ENCODE results near the gene ABHD15.

The ABHD15 gene

GRCh38 chr17:29589524-29590410 lies 22.9 kb upstream of the ABHD15 start, which contains the start of gene GIT1:
Gene GIT1, minus strand, starts transcription at chr17:29589648. Its CDS starts 270 bp downstream, at chr17:29589378.
- ATAC-seq (ENCODE audit: low read depth) (peak; percentile 78), DNase-seq (ENCODE audit: low spot score in 2 of 2) (peak; percentile 73 to 75)
- Mint-ChIP-seq H3K4me3 (peak within 1 kb of the TSS; percentile 91), H3K27me3 (no peaks in the 10 kb centered on the region), H3K9me3 (no peaks in the 10 kb centered on the region), H3K36me3 (no peaks in the 10 kb centered on the region), H3K4me1 (peaks cover 48% of the 10 kb centered on the region), H3K27ac (peak within 1 kb of the TSS; percentile 76)

GRCh38 chr17:29588562-29589411 lies 21.9 kb upstream of the ABHD15 start:
- peak in 1 of 2 donors; percentile 39 for DNase-seq (ENCODE audit: low spot score in 2 of 2)
- peaks cover 56% of the 10 kb centered on the region for H3K4me1 Mint-ChIP-seq
- peak overlapping the region; percentile 89 for H3K4me3 Mint-ChIP-seq
- no peaks in the 10 kb centered on the region for H3K36me3 Mint-ChIP-seq
- peak; percentile 14 for ATAC-seq (ENCODE audit: low read depth)
- H3K27me3 Mint-ChIP-seq, result no peaks in the 10 kb centered on the region
- peak overlapping the region; percentile 76 for H3K27ac Mint-ChIP-seq
- H3K9me3 Mint-ChIP-seq, result no peaks in the 10 kb centered on the region

GRCh38 chr17:29588017-29588561 lies 21.3 kb upstream of the ABHD15 start:
- Mint-ChIP-seq H3K4me1 (peaks cover 58% of the 10 kb centered on the region), H3K4me3 (peak overlapping the region; percentile 89), H3K36me3 (no peaks in the 10 kb centered on the region), H3K27me3 (no peaks in the 10 kb centered on the region), H3K9me3 (no peaks in the 10 kb centered on the region), H3K27ac (peak overlapping the region; percentile 76)
- ATAC-seq (ENCODE audit: low read depth) (no peak), DNase-seq (ENCODE audit: low spot score in 2 of 2) (no peak)

- H3K4me3 Mint-ChIP-seq, result peak overlapping the region; percentile 89
- H3K27me3 Mint-ChIP-seq, result no peaks in the 10 kb centered on the region
- peaks cover 54% of the 10 kb centered on the region for H3K4me1 Mint-ChIP-seq
- ATAC-seq (ENCODE audit: low read depth) (no peak), DNase-seq (ENCODE audit: low spot score in 2 of 2) (no peak)
- no peak overlapping the region for H3K27ac Mint-ChIP-seq
- H3K36me3 Mint-ChIP-seq, result peaks cover 2% of the 10 kb centered on the region
- no peaks in the 10 kb centered on the region for H3K9me3 Mint-ChIP-seq
These were observed 20.8 kb upstream of the ABHD15 start for GRCh38 chr17:29587591-29587990.

- no peaks in the 10 kb centered on the region for H3K27me3 Mint-ChIP-seq
- no peak overlapping the region for H3K27ac Mint-ChIP-seq
- no peak for DNase-seq (ENCODE audit: low spot score in 2 of 2)
- peak overlapping the region; percentile 2 for H3K4me3 Mint-ChIP-seq
- peaks cover 4% of the 10 kb centered on the region for H3K36me3 Mint-ChIP-seq
- ATAC-seq (ENCODE audit: low read depth), result no peak
- peaks cover 52% of the 10 kb centered on the region for H3K4me1 Mint-ChIP-seq
- H3K9me3 Mint-ChIP-seq, result no peaks in the 10 kb centered on the region
These were observed 20.0 kb upstream of the ABHD15 start for GRCh38 chr17:29586676-29587469.

- Mint-ChIP-seq H3K27ac (no peak overlapping the region), H3K4me3 (peak overlapping the region; percentile 32), H3K27me3 (no peaks in the 10 kb centered on the region), H3K9me3 (no peaks in the 10 kb centered on the region), H3K4me1 (peaks cover 41% of the 10 kb centered on the region), H3K36me3 (peaks cover 4% of the 10 kb centered on the region)
- ATAC-seq (ENCODE audit: low read depth) (no peak), DNase-seq (ENCODE audit: low spot score in 2 of 2) (no peak)
These were observed 18.4 kb upstream of the ABHD15 start for GRCh38 chr17:29585080-29585751.

GRCh38 chr17:29584452-29585079 lies 17.7 kb upstream of the ABHD15 start:
- no peaks in the 10 kb centered on the region for H3K27me3 Mint-ChIP-seq
- peaks cover 36% of the 10 kb centered on the region for H3K4me1 Mint-ChIP-seq
- no peaks in the 10 kb centered on the region for H3K9me3 Mint-ChIP-seq
- H3K27ac Mint-ChIP-seq, result peak overlapping the region; percentile 31
- peaks cover 6% of the 10 kb centered on the region for H3K36me3 Mint-ChIP-seq
- ATAC-seq (ENCODE audit: low read depth) (no peak), DNase-seq (ENCODE audit: low spot score in 2 of 2) (no peak)
- H3K4me3 Mint-ChIP-seq, result peak overlapping the region; percentile 34

- Mint-ChIP-seq H3K4me1 (peaks cover 35% of the 10 kb centered on the region), H3K27me3 (no peaks in the 10 kb centered on the region), H3K4me3 (no peak overlapping the region), H3K36me3 (peaks cover 6% of the 10 kb centered on the region), H3K27ac (peak overlapping the region; percentile 31), H3K9me3 (no peaks in the 10 kb centered on the region)
- ATAC-seq (ENCODE audit: low read depth) (no peak), DNase-seq (ENCODE audit: low spot score in 2 of 2) (no peak)
These were observed 16.7 kb upstream of the ABHD15 start for GRCh38 chr17:29583324-29584248.

GRCh38 chr17:29582772-29583171 lies 15.9 kb upstream of the ABHD15 start:
- Mint-ChIP-seq H3K4me1 (peaks cover 29% of the 10 kb centered on the region), H3K27me3 (no peaks in the 10 kb centered on the region), H3K27ac (no peak overlapping the region), H3K9me3 (no peaks in the 10 kb centered on the region), H3K36me3 (peaks cover 10% of the 10 kb centered on the region), H3K4me3 (no peak overlapping the region)
- DNase-seq (ENCODE audit: low spot score in 2 of 2), result no peak
- ATAC-seq (ENCODE audit: low read depth), result no peak

GRCh38 chr17:29582254-29582765 lies 15.5 kb upstream of the ABHD15 start:
- Mint-ChIP-seq H3K27ac (no peak overlapping the region), H3K4me1 (peaks cover 27% of the 10 kb centered on the region), H3K36me3 (peaks cover 10% of the 10 kb centered on the region), H3K9me3 (no peaks in the 10 kb centered on the region), H3K4me3 (no peak overlapping the region), H3K27me3 (no peaks in the 10 kb centered on the region)
- ATAC-seq (ENCODE audit: low read depth) (no peak), DNase-seq (ENCODE audit: low spot score in 2 of 2) (no peak)

GRCh38 chr17:29581583-29582253 lies 14.9 kb upstream of the ABHD15 start:
- Mint-ChIP-seq H3K4me1 (peaks cover 26% of the 10 kb centered on the region), H3K27me3 (no peaks in the 10 kb centered on the region), H3K36me3 (peaks cover 10% of the 10 kb centered on the region), H3K27ac (no peak overlapping the region), H3K4me3 (no peak overlapping the region), H3K9me3 (no peaks in the 10 kb centered on the region)
- ATAC-seq (ENCODE audit: low read depth) (no peak), DNase-seq (ENCODE audit: low spot score in 2 of 2) (no peak)
